ENCODE measurements around the gene CDH4. TPM values are rescaled to one million over a fixed set of nuclear protein-coding genes. Genes with fewer than 3 reads are reported as not detected.

Gene CDH4
- polyA plus RNA-seq, 1 donor (not counting 4 experiments of a cell fraction or from before 2014, with no cell fraction given) = 2.2 TPM

- dilution Hi-C loops (cut with MboI; ENCODE audit: extremely low pct_ligation_motif_present, low sequenced_read_pairs) = no loop called here
These were observed 31.3 kb upstream of the CDH4 start for GRCh38 chr20:61220626-61221325.

DNA sequence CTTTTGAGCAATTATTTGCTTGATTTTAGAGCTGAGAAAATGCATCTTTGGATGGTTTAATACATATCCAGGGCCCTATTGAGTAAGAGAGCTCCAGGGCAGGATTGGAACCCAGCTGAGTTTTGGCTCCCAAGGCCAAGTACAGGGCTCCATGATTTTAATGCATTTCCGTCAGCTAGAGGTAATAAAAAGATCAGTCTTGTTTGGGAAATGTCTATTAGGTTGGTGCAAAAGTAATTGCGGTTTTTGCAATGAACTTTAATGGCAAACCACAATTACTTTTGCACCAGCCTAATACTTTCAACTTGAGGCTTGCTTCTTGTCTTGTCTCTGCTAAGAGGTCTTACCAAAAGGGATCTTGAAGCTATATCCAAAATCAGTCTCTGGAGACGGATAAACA lies 29.4 kb upstream of the CDH4 start:
- H3K27me3 ChIP-seq (ENCODE audit: control insufficient read depth, extremely low read depth, insufficient read depth, low read length) = peaks cover 34% of the 10 kb centered on the region
- no peak for FAIRE-seq
- H4K20me1 ChIP-seq (ENCODE audit: control insufficient read depth, extremely low read depth, insufficient read depth, low read length) = no peaks in the 10 kb centered on the region
- no peaks in the 10 kb centered on the region for H3K9me1 ChIP-seq (ENCODE audit: control insufficient read depth, extremely low read depth, insufficient read depth, low read length)
- DNase-seq (ENCODE audit: low read depth, low spot score) = no peak
- H2AFZ ChIP-seq (ENCODE audit: control insufficient read depth, low read length) = no peak overlapping the region
- dilution Hi-C loops (cut with MboI; ENCODE audit: extremely low pct_ligation_motif_present, low sequenced_read_pairs) = no loop called here
- H3K4me3 ChIP-seq (ENCODE audit: control insufficient read depth in 2 of 3, extremely low read depth in 1 of 3, insufficient read depth in 2 of 3, low read depth in 1 of 3, low read length in 3 of 3) = no peak overlapping the region
- no peak overlapping the region for H3K4me2 ChIP-seq (ENCODE audit: control insufficient read depth, extremely low read depth, insufficient read depth, low read depth, low read length)
- no peaks in the 10 kb centered on the region for H3K9me3 ChIP-seq (ENCODE audit: control insufficient read depth, low read depth, low read length)
- TF ChIP-seq CTCF (optimal IDR thresholded peaks at IDR 0.05 in 1 of 3, IDR thresholded peaks at IDR 0.05 in 1 of 3, conservative IDR thresholded peaks at IDR 0.05 in 1 of 3; ENCODE audit: extremely low read depth in 1 of 3, insufficient read depth in 2 of 3, low read length in 3 of 3) (no peak), EZH2 (IDR thresholded peaks at IDR 0.05; ENCODE audit: low read length) (no peak)
- no peaks in the 10 kb centered on the region for H3K36me3 ChIP-seq (ENCODE audit: control insufficient read depth in 2 of 2, extremely low read depth in 1 of 2, insufficient read depth in 2 of 2, low read length in 2 of 2)
- no peak overlapping the region for H3K27ac ChIP-seq (ENCODE audit: control insufficient read depth, insufficient read depth, low read length)
- no peak overlapping the region for H3K9ac ChIP-seq (ENCODE audit: control insufficient read depth, extremely low read depth, insufficient read depth, low read length)
- no peaks in the 10 kb centered on the region for H3K79me2 ChIP-seq (ENCODE audit: control insufficient read depth, insufficient read depth, low read length)
- peaks cover 6% of the 10 kb centered on the region for H3K4me1 ChIP-seq (ENCODE audit: control insufficient read depth, extremely low read depth, insufficient read depth, low read length)

More at GRCh38 chr20:61220626-61221325, 31.3 kb upstream of the CDH4 start:
- H3K36me3 ChIP-seq (ENCODE audit: control insufficient read depth in 2 of 2, extremely low read depth in 1 of 2, insufficient read depth in 2 of 2, low read length in 2 of 2) = no peaks in the 10 kb centered on the region
- H3K4me2 ChIP-seq (ENCODE audit: control insufficient read depth, extremely low read depth, insufficient read depth, low read depth, low read length) = no peak overlapping the region
- no peak overlapping the region for H3K4me3 ChIP-seq (ENCODE audit: control insufficient read depth in 2 of 3, extremely low read depth in 1 of 3, insufficient read depth in 2 of 3, low read depth in 1 of 3, low read length in 3 of 3)
- H3K9me1 ChIP-seq (ENCODE audit: control insufficient read depth, extremely low read depth, insufficient read depth, low read length) = no peaks in the 10 kb centered on the region
- FAIRE-seq (no peak), DNase-seq (ENCODE audit: low read depth, low spot score) (no peak)
- no peaks in the 10 kb centered on the region for H3K9me3 ChIP-seq (ENCODE audit: control insufficient read depth, low read depth, low read length)
- H3K4me1 ChIP-seq (ENCODE audit: control insufficient read depth, extremely low read depth, insufficient read depth, low read length) = peaks cover 6% of the 10 kb centered on the region
- no peak overlapping the region for H2AFZ ChIP-seq (ENCODE audit: control insufficient read depth, low read length)
- H3K27ac ChIP-seq (ENCODE audit: control insufficient read depth, insufficient read depth, low read length) = no peak overlapping the region
- no peak overlapping the region for H3K9ac ChIP-seq (ENCODE audit: control insufficient read depth, extremely low read depth, insufficient read depth, low read length)
- peaks cover 49% of the 10 kb centered on the region for H3K27me3 ChIP-seq (ENCODE audit: control insufficient read depth, extremely low read depth, insufficient read depth, low read length)
- H4K20me1 ChIP-seq (ENCODE audit: control insufficient read depth, extremely low read depth, insufficient read depth, low read length) = no peaks in the 10 kb centered on the region
- H3K79me2 ChIP-seq (ENCODE audit: control insufficient read depth, insufficient read depth, low read length) = no peaks in the 10 kb centered on the region
- no peak for TF ChIP-seq EZH2 (IDR thresholded peaks at IDR 0.05; ENCODE audit: low read length)
- TF ChIP-seq CTCF (optimal IDR thresholded peaks at IDR 0.05 in 1 of 3, IDR thresholded peaks at IDR 0.05 in 1 of 3, conservative IDR thresholded peaks at IDR 0.05 in 1 of 3; ENCODE audit: extremely low read depth in 1 of 3, insufficient read depth in 2 of 3, low read length in 3 of 3) = no peak

Data from keratinocyte (primary cell).